ENCODE data around the gene HBEGF. TPM values are rescaled to one million over a fixed set of nuclear protein-coding genes. Genes with fewer than 3 reads are reported as not detected.

Gene HBEGF
- 5.6 TPM for total RNA-seq

DNA sequence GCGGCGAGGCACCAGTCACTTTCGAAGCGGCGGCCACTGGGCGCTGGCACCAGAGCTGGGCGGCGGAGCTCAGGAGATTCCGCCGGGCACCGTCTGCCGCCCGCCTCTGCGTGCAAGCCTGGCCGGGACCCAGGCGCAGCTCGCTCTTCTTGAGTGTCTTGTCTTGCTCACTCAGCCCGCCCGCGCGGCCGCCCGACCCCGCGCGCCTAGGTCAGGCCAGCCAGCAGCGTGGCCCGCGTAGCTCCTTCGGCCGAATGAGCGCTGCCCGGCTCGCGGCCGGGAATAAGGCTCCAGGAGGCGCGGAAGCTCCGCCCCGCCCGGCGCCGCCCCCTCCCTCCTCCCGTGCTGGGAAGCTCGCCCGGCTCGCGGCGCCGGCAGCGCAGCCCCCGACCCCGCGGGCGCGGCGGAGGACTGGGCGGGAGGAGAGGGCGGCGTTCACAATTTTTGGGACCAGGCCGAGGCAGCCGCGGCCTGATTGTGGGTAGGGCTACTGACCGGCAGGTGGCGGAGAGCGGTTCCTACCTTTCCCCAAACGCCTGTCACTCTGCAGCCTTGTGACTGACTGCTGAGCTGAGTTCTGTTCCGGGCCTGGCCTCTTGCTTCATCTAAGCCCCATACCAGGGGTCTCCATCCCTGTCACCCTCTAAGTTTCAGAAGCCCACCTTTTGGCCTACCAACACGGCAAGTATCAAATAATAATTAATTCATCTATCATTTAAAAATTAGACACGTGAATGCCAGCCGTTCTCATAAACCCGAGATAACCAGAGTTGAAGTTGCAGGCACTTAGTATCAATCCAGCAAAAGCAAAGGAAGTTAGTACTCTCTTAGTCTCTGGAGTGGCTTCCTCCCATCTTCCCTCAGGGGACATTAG, at the start of gene HBEGF:
Gene HBEGF (minus strand): TSS at position 256 of the 874 bp plus-strand sequence. CDS start 275 bp downstream, outside the sequence.
- DNase-seq (ENCODE audit: low spot score), result peak; percentile 81

- DNase-seq (ENCODE audit: low spot score), result no peak
These were observed 47.3 kb upstream of the HBEGF start for GRCh38 chr5:140393738-140394137.

- no peak for DNase-seq (ENCODE audit: low spot score)
These were observed 45.3 kb upstream of the HBEGF start for GRCh38 chr5:140391732-140392131.

DNA sequence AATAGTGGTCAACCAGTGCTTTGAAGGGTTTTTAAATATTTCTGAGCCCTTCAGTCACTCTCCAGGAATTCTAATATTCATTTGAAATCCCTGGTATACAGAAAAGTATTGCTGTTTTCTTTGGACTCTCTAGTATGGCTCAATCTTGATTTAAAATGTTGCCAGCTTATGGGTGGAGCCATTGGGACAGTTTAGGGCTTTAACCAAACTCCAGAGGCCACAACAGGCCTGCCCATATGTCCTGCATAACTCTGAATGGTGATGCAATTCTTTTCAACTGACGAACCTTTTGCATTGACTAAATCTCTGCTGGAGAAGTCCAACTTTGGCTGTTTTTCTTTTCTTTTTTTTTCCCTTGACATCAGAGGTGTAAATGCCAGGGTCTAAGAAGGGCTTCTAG, 44.9 kb upstream of the HBEGF start:
- no peak for DNase-seq (ENCODE audit: low spot score)

DNA sequence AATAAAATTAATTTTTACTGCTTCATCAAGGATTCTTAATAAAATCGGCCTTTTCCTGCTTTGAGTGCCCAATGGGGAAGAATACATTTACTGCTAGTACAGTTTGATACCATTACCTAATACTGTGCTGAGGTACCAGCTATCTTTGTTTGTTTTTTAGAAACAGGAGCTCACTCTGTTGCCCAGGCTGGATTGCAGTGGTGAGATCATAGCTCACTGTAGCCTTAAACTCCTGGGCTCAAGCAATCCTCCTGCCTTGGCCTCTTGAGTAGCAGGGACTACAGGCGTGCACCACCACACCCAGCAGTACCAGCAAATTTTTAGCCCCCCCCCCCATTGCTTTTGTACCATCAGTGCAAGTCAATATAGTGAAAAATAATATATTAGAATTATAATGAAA, 41.6 kb upstream of the HBEGF start:
- no peak for DNase-seq (ENCODE audit: low spot score)

GRCh38 chr5:140383300-140383699, 36.9 kb upstream of the HBEGF start:
- no peak for DNase-seq (ENCODE audit: low spot score)

DNA sequence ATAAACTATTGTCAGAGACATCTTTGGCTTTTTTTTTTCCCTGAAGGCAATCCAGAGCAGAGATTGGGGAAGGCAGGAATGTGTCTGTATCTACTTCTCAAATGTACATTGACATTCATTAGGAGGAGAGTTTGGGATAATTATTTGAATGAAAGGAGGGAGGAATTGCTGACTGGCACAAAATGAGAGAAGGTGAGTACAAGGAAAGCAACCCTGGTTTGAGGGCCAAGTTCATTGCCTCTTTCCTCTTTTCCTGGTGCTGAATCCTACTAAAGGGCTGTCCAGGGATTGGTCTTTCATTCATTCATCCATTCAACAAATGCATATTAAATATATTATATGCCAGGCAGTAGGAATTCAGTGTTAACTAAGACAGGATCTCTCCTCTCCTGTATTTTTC, 36.5 kb upstream of the HBEGF start:
- DNase-seq (ENCODE audit: low spot score), result no peak

GRCh38 chr5:140381972-140382371, 35.6 kb upstream of the HBEGF start:
- no peak for DNase-seq (ENCODE audit: low spot score)

DNA sequence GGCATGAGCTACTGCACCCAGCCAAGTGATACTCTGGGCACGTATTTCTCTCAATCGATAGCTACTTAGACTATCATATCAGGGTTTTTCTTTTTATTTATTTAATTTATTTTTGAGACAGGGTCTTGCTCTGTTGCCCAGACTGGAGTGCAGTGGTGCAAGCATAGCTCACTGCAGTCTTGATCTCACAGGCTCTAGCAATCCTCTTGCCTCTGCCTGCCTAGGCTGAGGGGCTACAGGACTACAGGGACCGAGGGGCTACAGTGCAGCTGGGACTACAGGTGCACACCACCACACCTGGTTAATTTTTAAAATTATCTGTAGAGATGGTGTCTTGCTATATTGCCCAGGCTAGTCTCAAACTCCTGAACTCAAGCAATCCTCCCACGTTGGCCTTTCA, 34.9 kb upstream of the HBEGF start:
- DNase-seq (ENCODE audit: low spot score), result no peak

- DNase-seq (ENCODE audit: low spot score), result peak; percentile 71
These were observed 26.6 kb upstream of the HBEGF start for GRCh38 chr5:140372971-140373487.

GRCh38 chr5:140371356-140372151, 25.2 kb upstream of the HBEGF start:
- DNase-seq (ENCODE audit: low spot score), result no peak

DNA sequence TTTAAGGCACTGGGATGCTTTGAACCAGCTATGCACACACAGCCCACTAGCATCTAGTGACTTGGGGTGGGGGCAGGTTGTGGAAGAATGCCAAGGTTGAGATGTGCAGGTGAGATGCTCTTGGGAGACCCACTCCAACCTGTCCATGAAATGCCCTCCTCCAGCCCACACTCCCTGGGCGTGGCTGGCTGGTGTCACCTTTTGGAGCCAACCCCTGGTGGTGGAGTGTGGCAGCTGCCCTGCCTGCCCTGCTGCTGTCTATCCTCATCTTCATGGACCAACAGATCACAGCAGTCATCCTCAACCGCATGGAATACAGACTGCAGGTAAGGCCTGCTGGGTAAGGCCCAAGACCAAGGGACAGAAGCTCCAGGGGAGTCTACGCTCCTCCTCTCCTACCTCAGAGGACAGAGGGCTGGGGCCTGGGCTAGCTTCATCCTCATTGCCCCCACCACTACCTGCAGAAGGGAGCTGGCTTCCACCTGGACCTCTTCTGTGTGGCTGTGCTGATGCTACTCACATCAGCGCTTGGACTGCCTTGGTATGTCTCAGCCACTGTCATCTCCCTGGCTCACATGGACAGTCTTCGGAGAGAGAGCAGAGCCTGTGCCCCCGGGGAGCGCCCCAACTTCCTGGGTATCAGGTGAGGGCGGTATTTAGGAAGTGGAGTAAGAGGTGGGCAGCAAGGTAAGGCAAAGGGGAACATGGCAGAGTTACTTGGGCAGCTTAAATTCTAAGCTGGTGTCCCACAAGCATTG, 21.0 kb upstream of the HBEGF start:
- DNase-seq (ENCODE audit: low spot score), result no peak

DNA sequence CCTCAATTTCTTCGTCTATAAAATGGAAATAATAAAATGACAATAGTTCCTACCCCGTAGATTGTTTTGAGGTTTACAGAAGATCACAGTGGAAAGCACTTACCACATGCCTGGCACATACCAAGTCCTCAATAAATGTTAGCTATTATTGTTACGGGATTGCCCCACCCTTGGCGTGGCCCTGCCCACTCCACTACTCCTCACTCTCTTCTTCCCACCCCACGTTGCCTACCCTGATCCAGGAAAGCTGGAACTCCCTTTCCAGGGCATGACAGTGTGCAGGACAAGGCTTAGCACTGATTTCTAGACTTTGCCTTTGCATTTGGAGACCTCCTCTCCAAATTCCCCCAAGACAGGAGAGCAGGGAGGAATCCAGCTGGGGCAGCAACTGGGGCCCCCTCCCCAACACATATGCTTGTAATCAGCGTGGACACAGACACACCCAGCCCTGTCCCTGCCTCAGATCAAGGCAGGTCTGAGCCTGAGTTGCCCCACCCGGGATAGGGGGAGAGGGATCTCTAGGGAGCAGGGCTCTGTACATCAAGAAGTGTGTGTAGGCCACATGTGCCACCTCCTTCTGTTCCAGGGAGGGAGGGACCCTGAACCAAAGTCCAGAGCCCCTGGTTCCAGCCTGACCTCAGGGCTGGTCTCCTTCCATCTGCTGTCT, 20.3 kb upstream of the HBEGF start:
- DNase-seq (ENCODE audit: low spot score), result no peak

DNA sequence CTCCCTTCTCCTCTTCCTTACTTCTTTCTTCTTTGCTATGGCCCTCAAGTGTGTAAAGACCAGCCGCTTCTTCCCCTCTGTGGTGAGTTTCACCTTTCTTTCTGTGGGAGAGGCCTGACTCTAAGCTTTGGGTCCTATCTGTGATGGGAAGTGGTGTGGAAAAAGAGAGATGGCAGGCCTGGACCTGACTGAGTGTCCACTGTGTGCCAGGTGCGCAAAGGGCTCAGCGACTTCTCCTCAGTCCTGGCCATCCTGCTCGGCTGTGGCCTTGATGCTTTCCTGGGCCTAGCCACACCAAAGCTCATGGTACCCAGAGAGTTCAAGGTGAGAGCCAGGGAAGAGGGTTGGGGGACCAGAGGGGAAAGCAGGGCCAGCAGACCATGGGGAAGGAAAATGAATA, 19.5 kb upstream of the HBEGF start:
- no peak for DNase-seq (ENCODE audit: low spot score)

DNA sequence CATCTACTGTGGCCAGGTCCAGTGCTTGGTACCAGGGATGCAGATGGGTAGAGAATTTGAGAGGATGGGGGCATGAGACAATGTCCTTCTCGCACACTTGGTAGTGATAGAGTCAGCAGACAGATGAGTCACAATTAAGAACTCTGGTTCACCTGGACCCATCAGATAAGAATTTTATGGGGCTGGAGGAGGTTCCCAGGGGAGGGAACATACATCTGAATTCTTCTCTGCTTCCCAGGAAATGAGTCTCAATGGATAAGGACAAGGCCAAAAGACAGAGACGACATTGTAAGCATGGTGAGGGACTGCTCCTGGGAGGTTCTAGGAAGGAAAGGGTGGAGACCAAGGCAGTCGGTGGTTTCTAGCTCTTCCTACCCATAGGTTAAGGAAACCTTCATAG, 18.9 kb upstream of the HBEGF start:
- no peak for DNase-seq (ENCODE audit: low spot score)

- no peak for DNase-seq (ENCODE audit: low spot score)
These were observed 18.0 kb upstream of the HBEGF start for GRCh38 chr5:140364472-140364765.

DNA sequence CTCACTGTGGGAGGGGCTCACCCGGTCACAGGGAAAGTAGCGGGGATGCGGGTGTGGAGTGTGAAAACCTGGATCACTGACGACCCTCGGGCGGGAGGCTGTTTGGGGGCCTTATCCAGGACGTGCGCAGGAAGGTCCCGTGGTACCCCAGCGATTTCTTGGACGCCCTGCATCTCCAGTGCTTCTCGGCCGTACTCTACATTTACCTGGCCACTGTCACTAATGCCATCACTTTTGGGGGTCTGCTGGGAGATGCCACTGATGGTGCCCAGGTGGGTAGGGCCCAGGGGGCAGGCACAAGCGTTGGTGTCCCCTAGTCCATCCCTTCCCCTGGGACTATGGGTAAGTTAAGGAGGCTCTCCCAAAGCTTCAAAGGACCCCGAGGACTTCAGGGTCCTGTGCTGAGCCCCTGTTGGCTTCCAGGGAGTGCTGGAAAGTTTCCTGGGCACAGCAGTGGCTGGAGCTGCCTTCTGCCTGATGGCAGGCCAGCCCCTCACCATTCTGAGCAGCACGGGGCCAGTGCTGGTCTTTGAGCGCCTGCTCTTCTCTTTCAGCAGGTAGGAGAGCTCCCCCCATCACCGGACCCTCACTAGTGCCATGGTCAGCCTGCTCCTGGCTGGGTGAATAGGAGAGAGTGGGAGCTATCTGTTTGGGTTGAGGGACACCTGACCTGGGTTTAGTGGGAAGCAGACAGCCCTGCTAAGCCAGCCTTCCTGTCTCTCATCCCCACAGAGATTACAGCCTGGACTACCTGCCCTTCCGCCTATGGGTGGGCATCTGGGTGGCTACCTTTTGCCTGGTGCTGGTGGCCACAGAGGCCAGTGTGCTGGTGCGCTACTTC, 17.4 kb upstream of the HBEGF start:
- no peak for DNase-seq (ENCODE audit: low spot score)

- DNase-seq (ENCODE audit: low spot score), result peak; percentile 81
These were observed 16.6 kb upstream of the HBEGF start for GRCh38 chr5:140362875-140363630.

DNA sequence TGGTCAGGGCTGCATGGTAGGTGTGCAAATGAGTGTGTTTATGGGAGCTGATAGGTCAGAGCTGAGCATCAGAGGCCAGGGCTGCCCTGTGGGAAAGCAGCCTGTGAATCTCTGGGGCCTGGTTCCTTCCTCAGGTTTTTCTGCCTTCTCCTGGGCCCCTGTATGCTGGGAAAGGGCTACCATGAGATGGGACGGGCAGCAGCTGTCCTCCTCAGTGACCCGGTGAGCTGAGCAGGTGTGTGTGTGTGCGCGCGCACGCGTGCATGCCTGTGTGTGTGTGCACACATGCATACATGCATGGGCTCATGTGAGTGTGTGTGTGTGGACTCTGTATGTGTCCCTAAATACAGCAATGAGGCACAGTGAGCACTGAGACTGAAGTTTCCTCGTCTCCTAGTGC, 15.9 kb upstream of the HBEGF start:
- DNase-seq (ENCODE audit: low spot score), result no peak

DNA sequence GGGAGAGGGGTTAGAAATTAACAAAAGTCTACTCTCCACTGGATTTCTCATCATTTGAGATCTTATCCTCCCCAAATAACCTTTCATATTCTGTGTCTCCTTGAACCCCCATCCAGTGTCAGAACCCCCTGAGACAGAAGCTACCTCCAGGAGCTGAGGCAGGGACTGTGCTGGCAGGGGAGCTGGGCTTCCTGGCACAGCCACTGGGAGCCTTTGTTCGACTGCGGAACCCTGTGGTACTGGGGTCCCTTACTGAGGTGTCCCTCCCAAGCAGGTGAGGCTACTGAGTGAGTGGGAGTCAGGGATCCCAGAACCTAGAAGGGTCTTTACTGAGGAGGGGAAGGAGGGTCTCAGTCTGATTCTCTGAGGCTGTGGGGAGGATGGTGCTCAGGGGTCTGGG, 15.5 kb upstream of the HBEGF start:
- DNase-seq (ENCODE audit: low spot score), result no peak

All from ureter (tissue), 1 donor.